ENCODE data around the gene BEX4. TPM values are rescaled to one million over a fixed set of nuclear protein-coding genes. Genes with fewer than 3 reads are reported as not detected.

The BEX4 gene
- total RNA-seq, 2 experiments from 2014 or later = 21.6 to 24.6 TPM

DNA sequence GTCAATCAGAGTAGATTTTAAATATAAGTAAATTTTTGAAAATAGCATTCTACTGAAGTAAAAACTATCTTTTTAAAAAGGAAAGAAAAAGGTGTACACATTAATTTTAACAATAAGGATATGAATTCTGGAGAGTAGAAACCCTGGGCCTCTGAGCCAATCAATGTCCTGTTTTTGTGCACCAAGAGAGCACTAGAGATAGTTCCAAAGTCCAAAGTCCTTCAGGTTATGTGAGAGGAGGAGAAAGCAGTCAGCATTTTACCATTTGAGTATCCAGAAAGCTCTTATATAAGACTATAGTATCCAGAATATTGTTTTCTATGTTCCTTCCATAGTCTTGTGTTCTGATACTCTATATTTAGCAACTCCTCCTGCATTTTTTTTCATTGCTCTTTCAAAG, 43.4 kb downstream of the BEX4 start:
- Mint-ChIP-seq H3K4me3 (no peak overlapping the region), H3K27ac (no peak overlapping the region), H3K27me3 (no peaks in the 10 kb centered on the region), H3K9me3 (no peaks in the 10 kb centered on the region), H3K36me3 (peaks cover 11% of the 10 kb centered on the region), H3K4me1 (peaks cover 9% of the 10 kb centered on the region)
- DNase-seq = no peak

Other genes with a start within 250 kb of the BEX4 start
- gene BEX1, start 150.9 kb upstream of the BEX4 start, total RNA-seq = 1 to 10 TPM in 1 of 2 experiments, under 1 TPM in 1; 0.84 to 1.8 TPM
- gene NXF3, start 122.0 kb upstream of the BEX4 start, total RNA-seq = not detected
- 10 to 100 TPM; 37.2 to 38.1 TPM for gene TCEAL8, start 40.0 kb downstream of the BEX4 start, total RNA-seq
- gene TCEAL5, start 61.6 kb downstream of the BEX4 start, total RNA-seq = not detected
- 10 to 100 TPM; 17.6 to 18.1 TPM for gene BEX2, start 95.9 kb downstream of the BEX4 start, total RNA-seq
- not detected for gene TCEAL7, start 115.1 kb downstream of the BEX4 start, total RNA-seq
- gene TCEAL9, start 141.4 kb downstream of the BEX4 start, total RNA-seq = 10 to 100 TPM in 1 of 2 experiments, 1 to 10 TPM in 1; 9.6 to 10.4 TPM
- 10 to 100 TPM; 31.4 to 31.7 TPM for gene BEX3, start 161.4 kb downstream of the BEX4 start, total RNA-seq